B cell (primary cell): Measurements from ENCODE around the gene ANAPC10.

ENCODE experiments used
- CTCF ChIP-seq: fragments of 200-600 bp; IDR thresholded peaks from one replicate; pipeline ENCODE4 v1.8.0; 2022; ENCODE audit warnings: antibody characterized with exemption, mild to moderate bottlenecking
- EZH2 ChIP-seq: IDR thresholded peaks from 2 replicates; pipeline ENCODE4 v1.6.1; 2012; ENCODE audit warnings: borderline replicate concordance, low read depth, mild to moderate bottlenecking, moderate library complexity, low read length; ENCODE audit not compliant: insufficient read depth, poor library complexity, severe bottlenecking

GRCh38 chr4:145045180-145045579 lies 52.8 kb downstream of the ANAPC10 start:
- TF ChIP-seq CTCF (no peak), EZH2 (no peak)
